ENCODE data around the gene GRIK5. TPM values are rescaled to one million over a fixed set of nuclear protein-coding genes. Genes with fewer than 3 reads are reported as not detected.

The GRIK5 gene
- total RNA-seq, 2 donors from 2014 or later: 22.3 to 24.8 TPM

DNA sequence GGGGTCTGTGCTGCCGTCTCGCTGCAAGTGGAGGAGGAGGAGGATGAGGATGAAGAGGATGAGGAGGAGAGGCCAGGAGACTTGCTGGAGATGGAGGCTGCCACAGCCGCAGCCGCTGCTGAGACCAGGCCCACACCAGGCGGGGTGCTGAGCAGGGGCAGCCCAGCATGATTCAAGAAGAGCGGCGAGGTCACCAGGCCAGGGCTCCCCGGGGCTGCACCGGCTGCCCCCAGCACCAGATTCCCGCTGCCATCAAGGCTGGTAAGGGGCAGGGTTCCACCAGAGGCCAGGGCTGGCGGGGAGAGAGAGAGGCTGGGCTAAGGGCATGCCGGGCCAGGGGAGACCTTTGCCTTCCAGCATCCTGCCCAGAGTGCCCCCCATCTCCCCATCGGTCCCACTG, 21.3 kb upstream of the GRIK5 start:
- no peaks in the 10 kb centered on the region for H3K36me3 ChIP-seq
- TF ChIP-seq, protein P1, sequence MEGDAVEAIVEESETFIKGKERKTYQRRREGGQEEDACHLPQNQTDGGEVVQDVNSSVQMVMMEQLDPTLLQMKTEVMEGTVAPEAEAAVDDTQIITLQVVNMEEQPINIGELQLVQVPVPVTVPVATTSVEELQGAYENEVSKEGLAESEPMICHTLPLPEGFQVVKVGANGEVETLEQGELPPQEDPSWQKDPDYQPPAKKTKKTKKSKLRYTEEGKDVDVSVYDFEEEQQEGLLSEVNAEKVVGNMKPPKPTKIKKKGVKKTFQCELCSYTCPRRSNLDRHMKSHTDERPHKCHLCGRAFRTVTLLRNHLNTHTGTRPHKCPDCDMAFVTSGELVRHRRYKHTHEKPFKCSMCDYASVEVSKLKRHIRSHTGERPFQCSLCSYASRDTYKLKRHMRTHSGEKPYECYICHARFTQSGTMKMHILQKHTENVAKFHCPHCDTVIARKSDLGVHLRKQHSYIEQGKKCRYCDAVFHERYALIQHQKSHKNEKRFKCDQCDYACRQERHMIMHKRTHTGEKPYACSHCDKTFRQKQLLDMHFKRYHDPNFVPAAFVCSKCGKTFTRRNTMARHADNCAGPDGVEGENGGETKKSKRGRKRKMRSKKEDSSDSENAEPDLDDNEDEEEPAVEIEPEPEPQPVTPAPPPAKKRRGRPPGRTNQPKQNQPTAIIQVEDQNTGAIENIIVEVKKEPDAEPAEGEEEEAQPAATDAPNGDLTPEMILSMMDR (IDR thresholded peaks at IDR 0.05): no peak
- DNase-seq (ENCODE audit: low spot score) (no peak), ATAC-seq (ENCODE audit: insufficient number of reproducible peaks, low FRiP score, low read depth) (no peak)
- H3K27ac ChIP-seq: no peak overlapping the region
- H3K4me1 ChIP-seq (ENCODE audit: control insufficient read depth in 1 of 2, low read depth in 2 of 2): peaks cover 5 to 17% of the 10 kb centered on the region in 2 donors
- no peaks in the 10 kb centered on the region for H3K9me3 ChIP-seq
- H3K27me3 ChIP-seq (replicated peaks; ENCODE audit: insufficient read depth): no peaks in the 10 kb centered on the region
- H3K4me3 ChIP-seq: no peak overlapping the region

DNA sequence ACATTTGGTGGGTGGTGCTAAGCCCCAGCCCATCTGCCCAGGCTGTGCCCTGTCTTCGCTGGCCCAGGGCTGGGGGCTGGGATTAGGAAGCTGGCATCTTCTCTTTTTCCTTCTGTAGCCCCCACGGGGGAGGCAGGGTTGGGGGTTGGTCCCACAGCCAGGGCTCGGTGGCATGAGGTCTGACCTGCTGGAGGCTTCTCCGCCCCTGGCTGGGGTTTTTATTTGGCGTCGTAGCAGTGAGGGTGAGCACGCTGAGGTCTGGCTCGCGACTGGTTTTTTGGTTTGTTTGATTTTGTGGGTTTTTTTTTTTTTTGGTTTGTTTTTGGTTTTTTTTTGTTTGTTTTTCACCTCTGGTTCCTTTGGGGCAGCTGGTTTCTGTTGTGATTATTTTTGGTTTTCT, 20.7 kb upstream of the GRIK5 start:
- H3K27ac ChIP-seq: no peak overlapping the region
- no peak overlapping the region for H3K4me3 ChIP-seq
- no peaks in the 10 kb centered on the region for H3K27me3 ChIP-seq (replicated peaks; ENCODE audit: insufficient read depth)
- H3K36me3 ChIP-seq: no peaks in the 10 kb centered on the region
- H3K9me3 ChIP-seq: no peaks in the 10 kb centered on the region
- DNase-seq (ENCODE audit: low spot score) (no peak), ATAC-seq (ENCODE audit: insufficient number of reproducible peaks, low FRiP score, low read depth) (no peak)
- TF ChIP-seq, protein P1 (IDR thresholded peaks at IDR 0.05): no peak
- peaks cover 5 to 17% of the 10 kb centered on the region in 2 donors for H3K4me1 ChIP-seq (ENCODE audit: control insufficient read depth in 1 of 2, low read depth in 2 of 2)

DNA sequence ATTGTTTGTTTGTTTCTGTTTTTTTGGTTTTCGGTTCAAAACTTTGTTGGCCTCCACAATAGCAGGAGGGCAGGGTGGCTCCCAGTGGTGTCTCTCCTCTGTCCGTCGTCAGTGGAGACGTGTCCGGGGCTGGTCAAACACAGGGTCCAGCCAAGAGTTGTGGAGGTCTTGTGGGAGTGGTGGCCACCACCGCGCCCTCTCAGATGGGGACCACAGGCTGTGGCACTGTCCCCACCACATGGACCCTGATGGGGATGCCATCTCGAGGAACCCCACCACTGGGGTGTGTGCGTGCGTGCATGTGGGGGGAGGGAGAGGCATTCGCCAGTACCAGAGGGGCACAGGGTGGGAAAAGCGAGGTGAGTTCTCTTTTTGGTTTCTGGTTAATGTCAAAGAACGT, 19.8 kb upstream of the GRIK5 start:
- DNase-seq (ENCODE audit: low spot score) (no peak), ATAC-seq (ENCODE audit: insufficient number of reproducible peaks, low FRiP score, low read depth) (no peak)
- no peak overlapping the region for H3K4me3 ChIP-seq
- H3K4me1 ChIP-seq (ENCODE audit: control insufficient read depth in 1 of 2, low read depth in 2 of 2): peaks cover 5 to 17% of the 10 kb centered on the region in 2 donors
- H3K27me3 ChIP-seq (replicated peaks; ENCODE audit: insufficient read depth): no peaks in the 10 kb centered on the region
- H3K36me3 ChIP-seq: no peaks in the 10 kb centered on the region
- no peak overlapping the region for H3K27ac ChIP-seq
- TF ChIP-seq, protein P1 (IDR thresholded peaks at IDR 0.05): no peak
- no peaks in the 10 kb centered on the region for H3K9me3 ChIP-seq

DNA sequence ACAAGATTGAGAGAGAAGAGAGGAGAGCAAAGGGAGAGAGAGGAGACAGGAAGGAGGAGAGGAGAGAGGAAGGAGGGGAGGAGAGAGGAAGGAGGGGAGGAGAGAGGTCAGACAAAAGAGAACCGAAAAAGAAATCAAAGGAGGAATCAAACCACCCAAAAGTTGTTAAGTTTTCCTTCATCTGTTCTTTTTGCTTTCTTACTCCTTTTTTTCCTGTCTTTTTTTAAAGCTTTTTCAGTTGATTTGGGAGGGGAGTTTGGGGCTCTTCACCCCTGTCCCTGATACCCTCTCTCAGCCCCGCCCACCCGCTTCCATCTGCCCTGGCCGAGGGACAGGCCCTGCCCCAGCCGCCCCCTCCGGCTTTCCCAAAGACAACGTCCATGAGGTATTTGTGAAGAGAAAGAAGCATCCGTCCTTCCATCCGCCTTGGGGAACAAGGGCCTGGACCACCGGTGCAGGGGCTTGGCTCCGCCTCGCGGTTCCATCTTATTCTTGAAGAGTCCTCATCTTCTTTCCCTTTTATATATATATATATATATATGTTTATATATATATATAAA, 19.3 kb upstream of the GRIK5 start:
- Histone ChIP-seq H3K27me3 (replicated peaks; ENCODE audit: insufficient read depth) (no peaks in the 10 kb centered on the region), H3K4me3 (peak overlapping the region; percentile 54), H3K36me3 (no peaks in the 10 kb centered on the region), H3K27ac (peak overlapping the region in 1 of 2 donors; percentile 55), H3K4me1 (ENCODE audit: control insufficient read depth in 1 of 2, low read depth in 2 of 2) (peaks cover 5 to 17% of the 10 kb centered on the region in 2 donors), H3K9me3 (no peaks in the 10 kb centered on the region)
- ATAC-seq (ENCODE audit: insufficient number of reproducible peaks, low FRiP score, low read depth) (no peak), DNase-seq (ENCODE audit: low spot score) (no peak)
- TF ChIP-seq, protein P1 (IDR thresholded peaks at IDR 0.05): no peak

DNA sequence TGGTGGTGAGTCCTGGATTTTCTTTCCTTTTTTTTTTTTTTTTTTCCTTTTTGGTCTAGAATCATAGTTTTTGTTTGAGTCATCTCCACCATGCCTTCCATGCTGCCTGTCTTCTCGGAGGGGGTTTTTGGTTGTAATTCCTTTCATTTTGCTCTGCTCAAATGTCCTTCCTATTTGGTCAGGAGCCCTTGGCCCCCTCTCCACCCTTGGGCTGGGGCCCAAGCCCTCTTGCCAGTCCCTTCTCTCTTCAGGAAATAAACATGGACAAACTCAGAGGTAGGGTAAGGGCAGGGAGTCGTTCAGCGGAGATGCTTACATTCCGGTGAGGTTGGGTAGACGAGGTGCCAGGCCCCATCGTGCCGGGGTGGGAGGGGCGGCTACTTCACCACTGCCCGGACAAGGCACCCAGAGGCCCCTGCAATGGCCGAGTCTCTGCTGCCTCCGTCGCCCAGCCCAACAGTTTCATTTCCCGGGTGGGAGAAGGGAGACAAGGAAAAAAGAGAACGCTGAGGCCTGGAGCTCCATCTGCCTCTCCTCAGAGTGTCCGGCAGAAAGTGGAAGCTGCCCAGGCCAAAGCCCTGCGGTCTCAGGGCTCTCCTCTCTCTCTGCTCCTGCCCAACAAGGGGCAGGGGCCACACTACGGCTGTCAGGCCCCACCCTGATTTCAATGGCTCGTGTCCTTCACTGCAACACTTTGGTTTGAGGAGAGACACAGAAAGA, 18.6 kb upstream of the GRIK5 start:
- DNase-seq (ENCODE audit: low spot score) (no peak), ATAC-seq (ENCODE audit: insufficient number of reproducible peaks, low FRiP score, low read depth) (peak; percentile 36)
- Histone ChIP-seq H3K9me3 (no peaks in the 10 kb centered on the region), H3K4me3 (peak overlapping the region; percentile 54), H3K27ac (peak overlapping the region in 1 of 2 donors; percentile 55), H3K4me1 (ENCODE audit: control insufficient read depth in 1 of 2, low read depth in 2 of 2) (peaks cover 5 to 17% of the 10 kb centered on the region in 2 donors), H3K36me3 (no peaks in the 10 kb centered on the region), H3K27me3 (replicated peaks; ENCODE audit: insufficient read depth) (no peaks in the 10 kb centered on the region)
- TF ChIP-seq, protein P1 (IDR thresholded peaks at IDR 0.05): no peak
